GM12878 (cell line): ENCODE measurements around the gene VSTM2B. TPM values are rescaled to one million over a fixed set of nuclear protein-coding genes. Genes with fewer than 3 reads are reported as not detected.

Source experiments
- ATAC-seq: fragments of 200-7000 bp; cut with Tn5 transposase; 3 replicates; pipeline ENCODE4 v1.9.1; 2020; ENCODE audit warnings: mild to moderate bottlenecking, moderate library complexity
- BruUV-seq: library from RNA; stranded (reverse); fragments of 400-500 nt; replicated peaks from 2 replicates; lab custom pipeline; 2021; lab: Mats Ljungman, UMichigan
- CTCF ChIA-PET: fragments of 300-600 bp; sonication (Branson Sonifier 250); formaldehyde crosslinking; extraction: SDS; loops from one replicate; lab custom pipeline; 2021; ENCODE audit warnings: inconsistent platforms; lab: Yijun Ruan, JAX
- POLR2A ChIA-PET: fragments of 350-600 bp; formaldehyde crosslinking; extraction: SDS; loops from one replicate; lab custom pipeline; 2021; ENCODE audit warnings: inconsistent platforms; lab: Charles Lee
- RAD21 ChIA-PET: fragments of 300-600 bp; sonication (Branson Sonifier 250); formaldehyde crosslinking; loops from one replicate; lab custom pipeline; 2023; ENCODE audit warnings: antibody characterized with exemption; ENCODE audit not compliant: unreplicated experiment; lab: Charles Lee
- SMC1A ChIA-PET: fragments of 300-600 bp; sonication (Branson Sonifier 250); formaldehyde crosslinking; loops from one replicate; lab custom pipeline; 2023; ENCODE audit not compliant: unreplicated experiment, uncharacterized antibody; lab: Charles Lee
- DNase-seq: peaks from one replicate; pipeline ENCODE4 v3.0.0-alpha.2; 2011; ENCODE audit warnings: low read depth, low spot score
- FAIRE-seq: peaks from 3 replicates; lab custom pipeline; 2011; peaks lifted over from hg19 to GRCh38; lab: Jason Lieb, UNC
- H2AFZ ChIP-seq: 2 replicates; pipeline ENCODE4 v1.6.0; 2011; ENCODE audit warnings: low read depth, low read length, control low read depth; ENCODE audit not compliant: control insufficient read depth
- H3K27ac ChIP-seq: 2 replicates; pipeline ENCODE4 v1.5.1; 2011; ENCODE audit warnings: control low read depth; ENCODE audit not compliant: control insufficient read depth, insufficient read depth
- H3K27me3 ChIP-seq, 2 experiments: replicated peaks in 1 of 2; 2 replicates each; pipeline versions ENCODE4 v1.6.0 to v1.6.1; 2011; ENCODE audit warnings: low read length in 1 of 2; ENCODE audit not compliant: control insufficient read depth in 2 of 2, insufficient read depth in 2 of 2
- H3K36me3 ChIP-seq, 2 experiments: 2 replicates each; pipeline ENCODE4 v1.5.1; 2011; ENCODE audit warnings: low read length in 1 of 2; ENCODE audit not compliant: control insufficient read depth in 2 of 2, insufficient read depth in 2 of 2
- H3K4me1 ChIP-seq: 2 replicates; pipeline ENCODE4 v1.6.1; 2011; ENCODE audit warnings: mild to moderate bottlenecking, low read length, moderate library complexity, mixed read lengths; ENCODE audit not compliant: control insufficient read depth, insufficient read depth
- H3K4me2 ChIP-seq: 2 replicates; pipeline ENCODE4 v1.6.0; 2011; ENCODE audit warnings: control low read depth; ENCODE audit not compliant: control insufficient read depth, insufficient read depth
- H3K4me3 ChIP-seq: fragments of 200-600 bp; sonication (generic); 2 replicates; pipeline ENCODE4 v1.5.1; 2016
- H3K79me2 ChIP-seq: 2 replicates; pipeline ENCODE4 v1.6.0; 2011; ENCODE audit warnings: low read length; ENCODE audit not compliant: control insufficient read depth, insufficient read depth
- H3K9ac ChIP-seq: 2 replicates; pipeline ENCODE4 v1.8.0; 2011; ENCODE audit warnings: low read length, control low read depth, mixed read lengths; ENCODE audit not compliant: control insufficient read depth, insufficient read depth
- H3K9me3 ChIP-seq: replicated peaks from 3 replicates; pipeline ENCODE4 v1.5.1; 2011; ENCODE audit warnings: mild to moderate bottlenecking, low read length; ENCODE audit not compliant: control insufficient read depth, insufficient read depth
- H4K20me1 ChIP-seq: 2 replicates; pipeline ENCODE4 v1.6.0; 2011; ENCODE audit not compliant: control insufficient read depth, insufficient read depth
- BMI1 ChIP-seq: fragments of 450-650 bp; IDR thresholded peaks from 2 replicates; pipeline ENCODE4 v1.6.1; 2016; ENCODE audit warnings: mild to moderate bottlenecking, moderate library complexity, borderline replicate concordance
- CREB1 ChIP-seq: IDR thresholded peaks from 2 replicates; pipeline ENCODE4 v1.6.1; 2012; ENCODE audit warnings: low read depth, mild to moderate bottlenecking, inconsistent platforms
- EGR1 ChIP-seq, 2 experiments: IDR thresholded peaks; 1 replicate in 1 of 2; 2 replicates in 1 of 2; pipeline ENCODE4 v1.6.1; 2011 to 2012; ENCODE audit warnings: low read depth in 2 of 2, low read length in 2 of 2, borderline replicate concordance in 1 of 2, mild to moderate bottlenecking in 1 of 2, moderate library complexity in 1 of 2
- HCFC1 ChIP-seq: fragments of 150-350 bp; IDR thresholded peaks from 2 replicates; pipeline ENCODE4 v1.6.1; 2014; ENCODE audit warnings: low read length
- IRF3 ChIP-seq: fragments of 450-650 bp; IDR thresholded peaks from 2 replicates; pipeline ENCODE4 v1.6.1; 2014; ENCODE audit warnings: mild to moderate bottlenecking
- JUNB ChIP-seq: IDR thresholded peaks from 2 replicates; pipeline ENCODE4 v1.6.1; 2016; ENCODE audit warnings: antibody characterized with exemption, mild to moderate bottlenecking
- MXI1 ChIP-seq: fragments of 150-350 bp; IDR thresholded peaks from 2 replicates; pipeline ENCODE4 v1.6.1; 2011; ENCODE audit warnings: low read depth, mild to moderate bottlenecking, inconsistent platforms, low read length, improper control_type of control experiment
- NFIC ChIP-seq: IDR thresholded peaks from 2 replicates; pipeline ENCODE4 v1.6.1; 2012; ENCODE audit warnings: low read depth, mild to moderate bottlenecking, inconsistent platforms, low read length, moderate library complexity
- NR2F1 ChIP-seq: fragments of 450-650 bp; conservative IDR thresholded peaks from 2 replicates; pipeline ENCODE4 v1.6.1; 2017; ENCODE audit warnings: mild to moderate bottlenecking
- PBX3 ChIP-seq: IDR thresholded peaks from 2 replicates; pipeline ENCODE4 v1.6.1; 2011; ENCODE audit warnings: mild to moderate bottlenecking, low read depth, low read length, moderate library complexity; ENCODE audit not compliant: insufficient replicate concordance
- RAD21 ChIP-seq: IDR thresholded peaks from 2 replicates; pipeline ENCODE4 v1.6.1; 2011; ENCODE audit warnings: mild to moderate bottlenecking, low read depth, low read length, moderate library complexity; ENCODE audit not compliant: insufficient read depth
- SIX5 ChIP-seq: IDR thresholded peaks from 2 replicates; pipeline ENCODE4 v1.6.1; 2011; ENCODE audit warnings: mild to moderate bottlenecking, low read depth, low read length, moderate library complexity; ENCODE audit not compliant: severe bottlenecking
- STAT3 ChIP-seq: IDR thresholded peaks from 2 replicates; pipeline ENCODE4 v1.6.1; 2011; ENCODE audit warnings: low read depth, low read length, improper control_type of control experiment
- TCF12 ChIP-seq: IDR thresholded peaks from 2 replicates; pipeline ENCODE4 v1.6.1; 2011; ENCODE audit warnings: low read depth, mild to moderate bottlenecking, low read length
- TCF3 ChIP-seq: IDR thresholded peaks from 2 replicates; pipeline ENCODE4 v1.6.1; 2012; ENCODE audit warnings: low read depth, mild to moderate bottlenecking, low read length, borderline replicate concordance; ENCODE audit not compliant: insufficient read depth
- USF1 ChIP-seq: IDR thresholded peaks from 2 replicates; pipeline ENCODE4 v1.6.1; 2011; ENCODE audit warnings: borderline replicate concordance, low read depth, mild to moderate bottlenecking, moderate library complexity, mixed read lengths, low read length; ENCODE audit not compliant: insufficient read depth; ENCODE audit errors: extremely low read length
- ZBED1 ChIP-seq: IDR thresholded peaks from 2 replicates; pipeline ENCODE4 v1.6.1; 2016; ENCODE audit warnings: borderline replicate concordance
- ZBTB33 ChIP-seq: fragments of 450-650 bp; IDR thresholded peaks from 2 replicates; pipeline ENCODE4 v1.6.1; 2017; ENCODE audit warnings: mild to moderate bottlenecking
- ZZZ3 ChIP-seq: IDR thresholded peaks from 2 replicates; pipeline ENCODE4 v1.6.1; 2011; ENCODE audit warnings: low read depth; ENCODE audit not compliant: control insufficient read depth, insufficient read length
- WGBS: methylation state at CpG from one replicate; pipeline ENCODE4 v1.1.6; 2016; ENCODE audit warnings: low lambda C conversion rate; ENCODE audit not compliant: insufficient replicate concordance, insufficient coverage; ENCODE audit errors: missing lambda C conversion rate; 5-methylcytosine and 5-hydroxymethylcytosine counted together
- in situ Hi-C: fragments of 300-500 bp; cut with MboI; formaldehyde crosslinking; loops from 9 replicates; pipeline ENCODE4 v1.14.3; 2018; ENCODE audit warnings: mixed read lengths
- intact Hi-C: fragments of 100-400 bp; cut with micrococcal nuclease; formaldehyde crosslinking; loops from one replicate; pipeline ENCODE4 v1.14.2; 2022; ENCODE audit not compliant: unreplicated experiment
- polyA plus RNA-seq, 11 experiments: library from polyadenylated mRNA; depleted of rRNA in 4 of 11; unstranded in 6 of 11; stranded (reverse) in 5 of 11; fragments of >200 nt; fragmentation: Nextera tagmentation in 4 of 11; fragmentation: Illumina TruSeq in 1 of 11; extraction: Ambion mirVana in 4 of 11; extraction: Trizol in 1 of 11; gene quantifications; 1 replicate in 1 of 11; 2 replicates in 10 of 11; pipeline versions ENCODE4 v1.2.1 to v1.2.3, GENCODE V29; 2011 to 2016; ENCODE audit warnings: inconsistent platforms in 2 of 11, missing spikeins in 2 of 11, low read depth in 1 of 11
- total RNA-seq, 4 experiments: library from RNA; depleted of rRNA in 3 of 4; stranded (reverse); fragments of >200 nt in 3 of 4; fragmentation: Illumina TruSeq in 1 of 4; extraction: Trizol in 1 of 4; gene quantifications; 2 replicates each; pipeline versions ENCODE4 v1.2.1 to v1.2.3, GENCODE V29; 2013 to 2021

VSTM2B gene
- total and polyA plus RNA-seq, 10 of the 15 experiments (the other 5 are each of a cell fraction or from before 2014, with no cell fraction given) = not detected

- TF ChIP-seq HCFC1 = no peak
Observed at GRCh38 chr19:29550896-29551295, 25.1 kb downstream of the VSTM2B start (continued).

GRCh38 chr19:29551774-29552173 is 26.0 kb downstream of the VSTM2B start:
- Histone ChIP-seq H3K4me1 (no peaks in the 10 kb centered on the region), H3K27me3 (no peaks in the 10 kb centered on the region), H4K20me1 (no peaks in the 10 kb centered on the region)
- no peak for FAIRE-seq
- in situ Hi-C loops = no loop called here
- TF ChIP-seq NFIC = no peak
- TF ChIP-seq IRF3 = no peak
- TF ChIP-seq NR2F1 = no peak
- no peak for TF ChIP-seq TCF3
- TF ChIP-seq ZBTB33 = no peak
- no peak for TF ChIP-seq USF1
- TF ChIP-seq EGR1 (IDR thresholded peaks at IDR 0.05; ENCODE audit: borderline replicate concordance in 1 of 2, low read depth in 2 of 2, low read length in 2 of 2) = no peak
- no peak for TF ChIP-seq STAT3
- no peak for TF ChIP-seq JUNB
- TF ChIP-seq CREB1 = no peak
- no peak for TF ChIP-seq MXI1
- TF ChIP-seq ZZZ3 = no peak
- TF ChIP-seq RAD21 = no peak
- no peak for TF ChIP-seq PBX3
- no peak for TF ChIP-seq BMI1
- TF ChIP-seq TCF12 = no peak
- TF ChIP-seq SIX5 = no peak
- TF ChIP-seq ZBED1 = no peak
- TF ChIP-seq, all 136 proteins: peak for 0
- WGBS = 13% methylated on average over 3 of the region's 3 CpGs
- ChIA-PET CTCF (no interaction called here), RAD21 (interaction anchor here (1.0 kb wide), 1 partner anchor 54 kb away, joined by 3 read pairs; the partner anchor contains the start of gene POP4), POLR2A (no interaction called here), SMC1A (no interaction called here)
- intact Hi-C loops = no loop called here
- H3K9ac ChIP-seq = no peak overlapping the region
- no TSS peak for BruUV-seq
- no peak overlapping the region for H3K4me2 ChIP-seq
- H2AFZ ChIP-seq = no peak overlapping the region
- no peaks in the 10 kb centered on the region for H3K36me3 ChIP-seq
- ATAC-seq = no peak
- no peak for DNase-seq
- H3K79me2 ChIP-seq = no peaks in the 10 kb centered on the region
- H3K4me3 ChIP-seq = no peak overlapping the region
- H3K27ac ChIP-seq = no peak overlapping the region
- H3K9me3 ChIP-seq = no peaks in the 10 kb centered on the region; the same call in 2 of the 3 replicates
